Fibroblast of the aortic adventitia (primary cell): ENCODE results near the gene TTYH1. TPM values are rescaled to one million over a fixed set of nuclear protein-coding genes. Genes with fewer than 3 reads are reported as not detected.

Experiments
- DNase-seq: peaks from one replicate; pipeline ENCODE4 v3.0.0-alpha.2; 2010; ENCODE audit warnings: low read depth
- H3K4me3 ChIP-seq: 2 replicates; pipeline ENCODE4 v1.5.1; 2011; ENCODE audit warnings: low read depth, mild to moderate bottlenecking, control low read depth, low read length, moderate library complexity
- CTCF ChIP-seq: IDR thresholded peaks from 2 replicates; pipeline ENCODE4 v1.5.1; 2011; ENCODE audit warnings: mild to moderate bottlenecking, low read length, control low read depth, inconsistent platforms; ENCODE audit not compliant: insufficient read depth
- total RNA-seq: library from RNA; depleted of rRNA; stranded (reverse); fragments of >200 nt; gene quantifications from 2 replicates; pipeline ENCODE4 v1.2.3, GENCODE V29; 2012; ENCODE audit warnings: low replicate concordance

TTYH1 gene
- total RNA-seq, 1 donor, result not detected

GRCh38 chr19:54389553-54389952 lies 25.7 kb upstream of the TTYH1 start:
- no peak for TF ChIP-seq CTCF
- H3K4me3 ChIP-seq, result no peak overlapping the region

GRCh38 chr19:54390942-54391577 lies 24.2 kb upstream of the TTYH1 start:
- DNase-seq, result peak; percentile 69
- peak; percentile 74 for TF ChIP-seq CTCF
- H3K4me3 ChIP-seq, result no peak overlapping the region

More at GRCh38 chr19:54389553-54389952, 25.7 kb upstream of the TTYH1 start:
- DNase-seq, result no peak

- TF ChIP-seq CTCF, result no peak
- no peak overlapping the region for H3K4me3 ChIP-seq
Measured at GRCh38 chr19:54391589-54392061, 23.6 kb upstream of the TTYH1 start.

GRCh38 chr19:54392105-54392504 lies 23.2 kb upstream of the TTYH1 start:
- no peak for TF ChIP-seq CTCF
- DNase-seq, result no peak

More at GRCh38 chr19:54391589-54392061, 23.6 kb upstream of the TTYH1 start:
- DNase-seq, result no peak

GRCh38 chr19:54393381-54393780 lies 21.9 kb upstream of the TTYH1 start:
- TF ChIP-seq CTCF, result no peak
- DNase-seq, result peak; percentile 27
- no peak overlapping the region for H3K4me3 ChIP-seq

More at GRCh38 chr19:54392105-54392504, 23.2 kb upstream of the TTYH1 start:
- H3K4me3 ChIP-seq, result no peak overlapping the region

- TF ChIP-seq CTCF, result no peak
- no peak overlapping the region for H3K4me3 ChIP-seq
- DNase-seq, result no peak
Measured at GRCh38 chr19:54395685-54396084, 19.6 kb upstream of the TTYH1 start.

GRCh38 chr19:54399189-54399588 lies 16.1 kb upstream of the TTYH1 start:
- H3K4me3 ChIP-seq, result no peak overlapping the region
- no peak for TF ChIP-seq CTCF
- no peak for DNase-seq
